Measurements from ENCODE around the gene MARCHF7.

- TF ChIP-seq CTCF (IDR thresholded peaks at IDR 0.05) (no peak), POLR2A (IDR thresholded peaks at IDR 0.05) (no peak)
Observed at GRCh38 chr2:159744363-159744762, 32.1 kb downstream of the MARCHF7 start.
